NCI-H82 treated with DMSO at 0.1 percent for 48 hours (cell line): ENCODE data around the gene DCAF16.

Source experiments
- DNase-seq: peaks from one replicate; lab custom pipeline; 2025; ENCODE audit not compliant: unreplicated experiment; lab: John Stamatoyannopoulos, UW

DCAF16 gene

DNA sequence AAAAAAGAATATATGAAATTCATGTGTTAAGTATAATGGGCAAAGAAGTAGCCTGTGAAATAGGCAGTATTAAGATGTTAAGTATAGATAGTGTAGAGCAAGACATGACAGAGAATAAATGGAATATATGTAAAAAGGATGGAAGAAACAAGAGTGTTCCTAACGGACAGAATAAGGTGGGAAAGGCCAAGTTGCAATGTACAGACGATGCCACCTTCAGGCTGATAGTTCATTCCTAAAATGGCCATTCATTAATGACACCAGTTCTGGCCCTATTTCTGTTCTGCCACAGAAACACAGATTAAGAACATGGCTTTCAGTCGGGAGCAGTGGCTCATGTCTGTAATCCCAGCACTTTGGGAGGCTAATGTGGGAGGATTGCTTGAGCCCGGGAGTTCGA is 24.7 kb downstream of the DCAF16 start:
- no peak for DNase-seq

DNA sequence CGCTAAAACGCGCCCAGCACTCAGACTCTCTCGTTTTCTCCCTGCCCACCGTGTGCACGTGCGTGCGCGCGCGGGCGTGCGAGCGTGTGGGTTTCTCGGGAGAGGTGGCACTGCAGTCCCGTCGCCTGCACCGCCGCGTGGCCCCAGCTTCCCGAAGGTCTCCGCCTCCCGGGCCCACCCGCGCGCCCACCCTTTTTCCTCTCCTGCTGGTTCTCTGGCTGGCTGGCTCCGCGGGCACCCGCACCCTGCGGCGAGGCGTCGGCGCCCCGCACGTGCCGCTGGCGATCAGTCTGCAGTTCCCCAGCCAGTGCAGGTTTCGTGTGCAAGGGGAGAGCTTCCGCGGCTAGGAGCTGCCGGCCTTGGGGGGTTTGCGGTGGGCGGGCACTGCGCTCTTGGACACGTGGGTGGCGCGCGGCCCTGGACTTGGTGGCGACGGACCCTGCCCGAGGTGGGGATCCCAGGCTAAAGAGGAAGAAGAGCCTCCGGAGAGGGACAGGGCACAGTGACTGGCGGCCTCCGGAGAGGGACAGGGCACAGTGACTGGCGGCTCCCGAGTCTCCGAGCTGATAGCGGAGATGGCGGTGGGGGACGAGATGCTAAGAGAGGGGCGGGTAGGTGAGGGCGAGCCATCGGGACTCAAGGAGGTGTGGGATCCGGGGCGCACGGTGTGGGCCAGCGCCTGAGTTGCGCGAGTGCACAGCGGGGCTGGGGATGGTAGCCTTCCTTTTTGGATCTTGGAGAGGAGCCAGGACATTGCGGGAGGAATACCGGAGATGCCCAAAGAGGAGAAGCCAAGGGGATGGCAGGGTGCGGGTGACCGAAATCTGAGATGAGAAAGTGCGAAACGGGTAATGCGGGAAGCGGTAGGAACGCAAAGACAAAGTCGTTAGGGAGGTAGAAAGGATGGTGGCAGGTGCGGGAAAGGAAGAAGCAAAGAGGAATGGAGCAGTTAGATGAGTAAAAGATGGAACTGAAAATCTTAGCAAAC is 29.0 kb downstream of the DCAF16 start, which contains the start of gene FAM184B:
FAM184B (minus strand) TSS at position 322 of the 988 bp plus-strand sequence. CDS start 322 bp downstream, outside the sequence.
- DNase-seq: no peak

DNA sequence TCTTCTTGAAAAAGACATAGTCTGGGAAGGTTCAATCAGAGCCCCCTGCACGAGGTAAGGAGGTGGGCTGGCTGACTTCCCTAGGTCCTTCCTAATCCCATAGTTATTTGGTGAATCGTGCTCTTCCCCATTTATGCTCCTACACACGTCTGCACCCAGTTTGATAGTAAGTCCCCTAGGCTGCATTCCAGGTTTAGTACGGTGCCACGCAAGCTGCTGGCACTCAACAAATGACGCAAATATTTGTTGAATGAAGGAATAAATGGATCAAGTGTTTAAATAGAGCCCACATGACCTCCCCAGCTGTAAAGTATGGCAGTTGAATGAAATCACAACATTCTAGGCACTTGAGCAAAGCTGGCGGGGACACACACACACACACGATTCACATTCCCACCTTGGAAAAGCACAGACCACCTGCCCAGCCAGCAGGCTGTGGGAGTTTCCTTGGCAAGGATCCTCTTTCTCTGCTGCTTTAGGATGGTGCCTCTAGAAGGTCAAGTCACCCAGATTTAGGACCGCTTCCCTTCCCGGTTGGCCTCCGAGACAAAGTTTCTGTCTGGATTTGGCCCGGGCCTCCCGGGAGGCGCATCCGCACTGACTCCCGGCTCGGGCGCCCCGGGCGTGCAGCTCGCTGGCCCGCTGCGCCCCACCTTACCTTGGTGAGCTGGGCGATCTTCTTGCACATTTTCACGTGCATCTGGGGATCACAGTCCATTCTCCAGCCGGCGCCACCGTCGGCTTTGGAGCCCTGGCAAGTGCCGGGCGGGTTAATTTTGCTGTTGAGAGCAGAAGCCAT is 29.9 kb downstream of the DCAF16 start:
- no peak for DNase-seq

DNA sequence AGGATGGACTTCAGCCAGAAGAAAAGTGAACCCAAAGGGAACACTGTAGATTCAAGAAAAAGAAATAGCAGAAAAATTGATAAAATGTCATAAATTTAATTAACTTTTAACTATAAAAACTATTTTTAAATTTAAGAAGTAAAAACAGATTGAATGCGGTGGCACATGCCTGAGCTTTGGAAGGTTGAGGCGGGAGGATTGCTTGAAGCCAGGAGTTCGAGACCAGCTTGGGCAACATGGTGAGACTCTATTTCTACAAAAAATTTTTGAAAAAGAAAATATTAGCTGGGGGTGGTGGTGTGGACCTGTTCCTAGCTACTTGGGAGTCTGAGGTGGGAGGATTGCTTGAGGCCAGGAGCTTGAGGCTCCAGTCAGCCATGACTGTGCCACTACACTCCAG is 32.1 kb downstream of the DCAF16 start:
- DNase-seq: no peak

DNA sequence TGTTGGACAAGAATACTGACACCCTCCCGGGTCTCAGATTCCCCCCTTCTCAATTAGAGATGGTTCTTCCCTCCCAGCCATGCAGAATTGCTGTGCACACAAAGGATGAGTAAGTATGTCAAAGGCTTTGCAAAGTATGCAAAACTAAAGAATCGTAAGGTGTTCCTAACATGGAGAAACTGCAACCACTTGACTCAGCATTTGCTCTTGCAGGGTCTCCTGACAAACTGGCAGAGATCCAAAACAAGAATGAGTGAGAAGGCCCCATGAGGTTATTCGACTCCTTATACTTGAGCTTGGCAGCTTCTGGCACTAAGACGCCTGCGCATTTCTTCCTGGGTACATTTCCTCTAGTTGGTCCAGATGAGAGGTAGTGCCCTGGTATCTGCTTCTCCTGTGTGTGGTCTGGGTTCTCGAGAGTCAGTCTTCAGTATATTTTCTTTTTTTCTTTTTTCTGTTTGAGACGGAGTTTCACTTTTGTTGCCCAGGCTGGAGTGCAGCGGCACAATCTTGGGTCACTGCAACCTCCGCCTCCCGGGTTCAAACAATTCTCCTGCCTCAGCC is 37.3 kb downstream of the DCAF16 start:
- DNase-seq: no peak

DNA sequence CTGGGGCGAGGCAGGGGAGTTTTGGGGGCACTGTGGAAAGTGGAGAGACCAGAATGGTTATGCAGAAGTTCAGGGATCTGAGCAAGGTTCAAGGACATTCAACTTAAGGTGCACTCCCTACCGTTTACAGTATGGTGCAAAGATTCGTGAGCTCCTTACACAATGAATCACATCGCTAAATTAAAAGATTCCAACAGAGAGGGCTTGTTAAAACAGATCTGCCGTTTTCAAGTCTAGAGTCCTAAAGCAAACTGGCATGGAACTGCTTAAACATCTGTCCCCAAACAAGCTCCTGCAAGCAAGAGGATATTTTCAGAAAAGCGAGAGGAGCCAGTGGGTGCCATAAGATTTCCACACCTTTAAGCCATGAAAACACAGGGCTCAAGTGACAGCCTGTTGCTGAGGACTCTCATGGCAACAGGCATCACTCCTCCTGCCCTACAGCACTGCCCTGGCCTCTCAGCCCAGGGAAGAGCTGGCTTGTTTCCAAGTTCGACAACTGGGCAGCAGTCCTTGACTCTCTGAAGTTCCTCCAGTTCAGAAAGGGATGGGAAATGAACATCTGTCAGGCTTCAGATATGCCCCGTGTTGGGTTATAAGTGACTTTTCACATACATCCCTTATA is 39.2 kb downstream of the DCAF16 start:
- no peak for DNase-seq

DNA sequence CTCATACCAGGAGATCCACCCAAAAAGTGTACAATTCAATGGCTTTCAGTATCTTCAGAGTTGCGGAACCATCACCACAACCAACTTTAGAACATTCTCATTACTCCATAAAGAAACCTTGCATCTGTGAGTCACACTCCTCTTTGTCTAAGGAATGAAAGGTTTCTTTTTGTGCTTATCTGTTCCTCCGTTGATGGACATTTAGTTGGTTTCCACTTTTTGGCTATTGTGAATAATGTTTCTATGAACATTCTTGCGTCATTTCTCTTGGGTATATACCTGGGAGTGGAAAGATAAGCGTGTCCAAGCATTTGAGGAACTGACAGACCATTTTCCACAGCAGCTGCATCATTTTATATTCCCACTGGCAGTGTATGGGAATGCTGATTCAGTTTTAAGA is 39.7 kb downstream of the DCAF16 start:
- no peak for DNase-seq

DNA sequence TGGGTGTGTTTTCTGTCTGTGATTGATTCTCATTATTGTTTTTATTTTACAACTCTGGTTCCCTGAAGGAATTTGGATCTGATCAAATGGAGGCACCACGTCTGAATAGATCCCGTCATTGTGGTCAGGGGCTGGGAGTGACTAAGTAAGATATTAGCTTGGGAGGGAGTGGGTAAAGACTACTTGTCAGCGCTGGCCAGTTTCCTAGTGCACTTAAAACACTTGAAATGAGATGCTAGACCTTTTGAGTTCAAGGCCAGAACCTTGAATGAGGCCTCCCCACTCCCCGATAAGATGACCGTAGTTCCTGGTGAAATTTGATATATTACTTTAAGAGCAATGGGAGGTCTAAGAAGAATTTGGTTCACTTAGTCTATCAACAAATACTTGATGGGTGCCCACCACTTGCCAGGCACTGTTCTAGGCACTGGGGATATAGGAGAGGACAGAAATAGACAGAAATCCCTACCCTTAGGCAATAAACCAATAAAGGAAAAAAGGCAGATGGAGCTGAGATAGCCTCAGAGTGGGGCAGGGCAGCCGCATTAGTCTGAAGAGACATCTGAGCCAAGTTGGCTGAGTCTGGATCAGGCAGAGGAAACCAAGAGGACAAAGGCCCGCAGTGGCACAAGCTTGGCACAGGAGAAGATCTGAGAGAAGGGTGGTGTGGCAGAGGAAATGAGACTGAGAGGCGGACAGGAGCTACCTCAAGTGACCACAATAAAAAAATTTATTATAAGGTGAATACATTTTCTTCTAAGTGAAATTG is 41.0 kb downstream of the DCAF16 start:
- no peak for DNase-seq

DNA sequence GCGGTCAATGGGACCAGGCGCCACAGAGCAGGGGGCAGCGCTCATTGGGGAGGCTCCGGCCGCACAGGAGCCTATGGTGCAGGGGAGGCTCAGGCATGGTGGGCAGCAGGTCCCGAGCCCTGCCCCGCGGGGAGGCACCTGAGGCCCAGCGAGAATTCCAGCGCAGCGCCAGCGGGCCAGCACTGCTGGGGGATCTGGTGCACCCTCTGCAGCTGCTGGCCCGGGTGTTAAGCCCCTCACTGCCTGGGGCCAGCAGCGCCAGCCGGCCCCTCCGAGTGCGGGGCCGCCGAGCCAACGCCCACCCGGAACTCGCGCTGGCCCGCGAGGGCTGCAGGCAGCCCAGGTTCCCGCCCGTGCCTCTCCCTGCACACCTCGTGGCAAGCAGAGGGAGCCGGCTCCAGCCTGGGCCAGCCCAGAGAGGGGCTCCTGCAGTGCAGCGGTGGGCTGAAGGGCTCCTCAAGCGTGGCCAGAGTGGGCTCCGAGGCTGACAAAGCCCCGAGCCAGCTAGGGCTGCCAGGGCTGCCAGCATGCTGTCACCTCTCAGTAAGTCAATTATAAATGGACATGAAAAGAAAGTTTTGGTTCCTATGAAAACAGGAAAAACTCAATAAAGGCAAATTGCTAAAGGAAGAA is 43.6 kb downstream of the DCAF16 start:
- DNase-seq: no peak

DNA sequence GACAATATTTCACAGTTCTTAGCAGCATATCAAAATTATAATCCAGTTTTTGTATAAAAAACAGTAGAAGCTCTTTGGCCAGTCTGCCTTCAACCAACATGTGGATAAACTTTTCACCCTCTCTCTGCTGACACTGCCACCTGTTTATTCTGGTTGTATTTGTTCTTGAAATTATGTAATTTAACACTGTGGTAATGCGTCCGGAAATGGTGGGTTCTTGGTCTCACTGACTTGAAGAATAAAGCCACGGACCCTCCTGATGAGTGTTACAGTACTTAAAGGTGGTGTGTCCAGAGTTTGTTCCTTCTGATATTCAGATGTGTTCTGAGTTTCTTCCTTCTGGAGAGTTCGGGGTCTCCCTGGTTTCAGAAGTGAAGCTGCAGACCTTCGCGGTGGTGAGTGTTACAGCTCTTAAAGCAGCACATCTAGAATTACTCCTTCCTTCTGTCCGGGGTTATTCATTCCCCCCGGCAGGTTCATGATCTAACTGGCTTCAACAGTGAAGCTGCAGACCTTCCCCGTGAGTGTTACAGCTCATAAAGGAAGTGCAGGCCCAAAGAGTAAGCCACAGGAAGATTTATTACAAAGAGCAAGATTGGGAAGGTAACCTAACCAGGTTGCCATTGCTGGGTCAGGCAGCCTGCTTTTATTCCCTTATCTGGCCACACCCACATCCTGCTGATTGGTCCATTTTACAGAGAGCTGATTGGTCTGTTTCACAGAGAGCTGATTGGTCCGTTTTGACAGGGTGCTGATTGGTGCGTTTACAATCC is 44.9 kb downstream of the DCAF16 start:
- no peak for DNase-seq

DNA sequence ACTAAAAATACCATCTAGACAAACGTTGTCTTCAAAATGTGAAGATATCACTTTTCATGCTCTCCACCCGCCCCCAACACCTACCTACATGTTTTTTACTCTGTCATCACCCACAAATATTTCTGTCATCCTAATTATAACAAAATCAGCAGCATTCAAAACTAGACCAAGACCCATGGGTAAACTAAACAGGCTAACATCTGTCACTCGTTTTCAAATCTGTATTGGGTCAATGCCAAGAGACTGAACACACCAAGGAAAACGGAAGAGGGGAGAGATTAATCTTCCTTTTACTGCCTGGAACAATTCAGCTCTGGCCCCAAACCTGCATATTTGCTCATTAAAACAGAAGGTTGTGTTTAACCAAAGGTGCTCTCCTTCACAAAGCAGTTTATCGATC is 46.6 kb downstream of the DCAF16 start:
- no peak for DNase-seq

DNA sequence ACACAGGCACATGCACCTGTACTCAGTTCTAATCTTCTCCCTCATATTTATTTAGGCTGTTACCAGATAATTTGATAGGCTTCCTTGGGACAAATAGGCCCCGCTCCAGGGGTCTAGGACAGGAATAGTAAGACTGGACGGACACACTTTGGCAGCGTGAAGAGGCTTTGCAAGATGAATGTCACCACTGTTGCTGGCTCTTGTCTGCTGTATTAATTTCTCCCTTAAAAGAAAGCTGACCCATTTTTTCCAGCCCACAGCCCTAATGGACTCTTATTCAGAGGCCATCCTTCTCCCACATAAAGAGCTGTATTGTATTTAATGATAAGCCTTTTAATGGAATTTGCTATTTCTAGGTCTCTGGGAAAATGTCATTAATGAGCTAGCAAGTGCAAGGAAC is 47.1 kb downstream of the DCAF16 start:
- peak; percentile 57 for DNase-seq

DNA sequence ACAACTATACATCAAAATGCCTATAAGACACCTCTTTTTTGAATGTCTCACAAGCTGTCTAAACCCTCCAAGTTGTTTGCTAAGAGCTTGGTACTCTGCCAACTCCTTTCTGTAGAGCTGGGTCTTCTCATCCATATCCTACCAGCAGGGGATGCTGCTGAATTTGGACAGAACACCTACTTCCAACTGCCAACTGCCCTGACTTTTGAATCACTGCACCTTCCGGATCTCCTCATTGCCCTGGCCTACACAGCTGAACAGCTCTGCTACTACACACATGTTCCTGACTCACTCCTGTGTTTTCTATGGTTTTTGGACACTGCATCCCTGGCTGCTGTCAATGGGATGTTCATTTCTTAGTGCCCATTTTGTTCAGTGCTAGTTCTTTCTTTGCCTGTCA is 47.8 kb downstream of the DCAF16 start:
- peak; percentile 9 for DNase-seq

DNA sequence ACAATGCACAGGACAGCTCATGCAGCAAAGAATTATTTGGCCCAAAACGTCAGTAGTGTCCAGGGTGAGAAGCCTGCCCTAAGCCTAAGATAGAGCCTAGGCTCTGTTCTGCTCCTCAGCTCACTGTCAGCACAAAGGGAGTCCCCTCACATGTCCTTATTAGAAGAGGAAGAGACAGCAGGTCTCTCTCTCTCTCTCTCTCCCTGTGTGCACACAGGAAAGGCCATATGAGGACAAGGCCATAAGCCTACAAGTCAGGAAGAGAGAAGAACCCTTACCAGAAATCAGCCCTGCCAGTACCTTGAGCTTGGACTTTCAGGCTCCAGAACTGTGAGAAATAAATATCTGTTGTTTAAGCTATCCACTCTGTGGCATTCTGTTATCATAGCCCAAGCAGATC is 49.5 kb downstream of the DCAF16 start:
- no peak for DNase-seq

DNA sequence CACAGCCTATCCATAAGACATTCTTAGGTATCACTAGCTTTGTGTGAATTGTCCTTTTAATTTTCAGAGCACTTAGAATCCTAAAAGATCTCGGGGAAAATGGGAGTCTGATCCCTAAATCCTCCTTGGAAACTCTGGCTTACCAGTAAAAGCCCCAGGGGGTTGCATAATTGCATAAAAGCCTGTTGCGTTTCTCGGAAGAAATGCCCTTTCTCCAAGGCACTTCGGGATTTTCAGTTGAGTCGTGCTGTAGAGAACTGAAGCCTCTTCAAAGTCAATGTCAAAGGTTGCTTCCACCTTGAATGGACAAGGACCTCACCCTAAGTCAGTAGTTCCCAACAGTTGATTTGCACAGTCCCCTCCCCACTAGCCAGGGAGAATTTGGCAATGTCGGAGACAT is 49.9 kb downstream of the DCAF16 start:
- DNase-seq: no peak

DNA sequence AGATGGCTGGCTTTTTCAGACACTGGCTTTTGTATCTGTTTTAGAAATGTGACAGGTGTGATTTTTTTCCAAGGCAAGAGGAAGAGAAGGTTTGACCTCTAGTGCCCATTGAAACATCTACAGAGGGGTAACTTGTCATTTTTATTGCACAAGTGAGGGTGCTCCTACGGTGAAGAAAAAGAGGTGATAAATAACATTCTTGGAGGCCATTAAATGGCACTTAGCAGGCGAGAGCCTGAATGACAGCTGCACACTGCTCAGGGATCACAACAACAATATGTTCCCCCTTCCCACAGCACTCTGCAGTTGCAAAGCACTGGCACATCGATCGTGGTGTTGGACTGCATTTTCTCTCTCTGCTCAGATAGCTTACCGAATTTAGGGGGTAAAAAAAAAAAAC is 52.1 kb downstream of the DCAF16 start:
- DNase-seq: peak; percentile 40

DNA sequence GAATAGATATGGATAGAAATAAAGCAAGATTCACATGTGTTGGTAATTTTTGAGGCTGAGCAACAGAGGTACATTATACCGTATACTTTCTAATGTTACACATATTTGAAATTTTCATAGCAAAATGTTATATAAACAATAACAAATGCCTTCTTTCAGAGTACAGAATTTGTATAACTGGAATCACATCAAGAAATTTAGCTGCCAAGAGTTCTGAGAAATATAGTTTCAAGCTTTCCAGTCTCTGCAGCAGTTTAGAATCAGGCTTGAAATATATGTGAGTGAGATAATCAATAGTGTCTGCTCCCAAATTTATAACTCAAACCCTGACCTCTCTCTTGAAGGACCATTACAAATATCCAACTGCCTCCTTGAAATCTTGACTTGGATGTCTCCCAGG is 52.9 kb downstream of the DCAF16 start:
- DNase-seq: no peak

DNA sequence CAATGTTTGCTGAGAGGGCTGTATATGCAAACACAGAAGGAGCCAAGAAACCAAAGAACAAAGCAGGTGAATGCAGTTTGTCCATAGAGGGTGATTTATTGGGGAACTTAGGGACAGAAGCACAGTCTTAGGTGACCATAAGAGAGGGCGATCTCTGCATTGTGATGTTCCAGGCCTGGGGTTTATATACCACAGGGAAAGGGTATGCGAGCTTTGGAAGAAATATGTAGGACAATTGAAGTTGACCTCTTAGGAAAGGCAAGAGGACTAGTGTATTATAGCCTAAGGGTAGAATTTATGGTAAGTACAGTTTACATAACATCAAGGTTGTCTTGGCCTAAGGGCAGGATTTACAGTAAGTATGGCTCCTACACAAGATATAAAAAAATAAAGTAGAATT is 56.9 kb downstream of the DCAF16 start:
- DNase-seq: no peak
